SK-MEL-5 (cell line): ENCODE measurements around the gene CALB2. TPM values are rescaled to one million over a fixed set of nuclear protein-coding genes. Genes with fewer than 3 reads are reported as not detected.
"Not testable (repeated sequence)": the region's sequence is repeated elsewhere in the genome, so short reads cannot be mapped to it uniquely, and the experiment has no call there.

ENCODE experiments used
- DNase-seq: peaks from one replicate; pipeline ENCODE4 v3.0.0-alpha.2; 2016; ENCODE audit warnings: low read depth, low spot score
- in situ Hi-C: cut with HindIII; loops from 2 replicates; pipeline ENCODE4 v1.10.0; 2016; ENCODE audit warnings: low sequenced_read_pairs, high pct_unique_total_duplicates, low pct_unique_long_range_greater_than_20kb
- polyA plus RNA-seq, 2 experiments: library from polyadenylated mRNA; depleted of rRNA; stranded (reverse); fragments of >200 nt; gene quantifications; 2 replicates each; pipeline ENCODE4 v1.2.3, GENCODE V29; 2015
- total RNA-seq: library from RNA; depleted of rRNA; stranded (reverse); fragments of >200 nt; shearing (Covaris generic); gene quantifications from 2 replicates; pipeline ENCODE4 v1.2.3, GENCODE V29; 2014; rRNA removed

Gene CALB2, protein sequence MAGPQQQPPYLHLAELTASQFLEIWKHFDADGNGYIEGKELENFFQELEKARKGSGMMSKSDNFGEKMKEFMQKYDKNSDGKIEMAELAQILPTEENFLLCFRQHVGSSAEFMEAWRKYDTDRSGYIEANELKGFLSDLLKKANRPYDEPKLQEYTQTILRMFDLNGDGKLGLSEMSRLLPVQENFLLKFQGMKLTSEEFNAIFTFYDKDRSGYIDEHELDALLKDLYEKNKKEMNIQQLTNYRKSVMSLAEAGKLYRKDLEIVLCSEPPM
- 0.45 and 0.67 TPM in 2 replicates for total RNA-seq
- polyA plus RNA-seq (2015; cell fraction: cytosol; rRNA removed) = 2.0 and 5.0 TPM in 2 replicates
- polyA plus RNA-seq (2015; cell fraction: nucleus; rRNA removed) = 0.32 and 0.56 TPM in 2 replicates

DNA sequence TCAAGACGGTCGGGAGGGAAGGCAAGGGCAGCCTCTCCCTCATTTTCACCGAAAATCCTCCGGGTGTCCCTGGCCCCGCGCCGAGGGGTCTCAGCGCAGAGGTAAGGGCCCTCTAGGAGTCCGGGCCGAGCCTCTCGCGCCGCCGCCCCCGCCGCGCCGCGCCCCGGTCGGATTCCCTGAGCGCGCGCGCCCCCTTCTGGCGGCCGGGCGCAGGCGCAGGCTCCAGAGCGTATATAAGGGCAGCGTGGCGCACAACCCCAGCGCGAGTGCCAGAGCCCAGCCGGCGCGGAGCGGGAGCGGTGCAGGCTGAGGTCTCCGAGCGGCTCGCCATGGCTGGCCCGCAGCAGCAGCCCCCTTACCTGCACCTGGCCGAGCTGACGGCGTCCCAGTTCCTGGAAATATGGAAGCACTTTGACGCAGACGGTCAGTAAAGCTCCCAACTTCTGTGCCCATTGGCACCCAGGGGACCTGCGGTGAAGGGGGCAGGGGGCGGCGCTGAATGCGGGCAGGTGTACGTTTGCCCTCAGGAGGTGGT is at the start of gene CALB2:
TSS of gene CALB2 (plus strand) at position 260 of the 535 bp plus-strand sequence. CDS start at position 330, 70 bp downstream.
- DNase-seq = peak; percentile 53
- in situ Hi-C loops = no loop called here

DNA sequence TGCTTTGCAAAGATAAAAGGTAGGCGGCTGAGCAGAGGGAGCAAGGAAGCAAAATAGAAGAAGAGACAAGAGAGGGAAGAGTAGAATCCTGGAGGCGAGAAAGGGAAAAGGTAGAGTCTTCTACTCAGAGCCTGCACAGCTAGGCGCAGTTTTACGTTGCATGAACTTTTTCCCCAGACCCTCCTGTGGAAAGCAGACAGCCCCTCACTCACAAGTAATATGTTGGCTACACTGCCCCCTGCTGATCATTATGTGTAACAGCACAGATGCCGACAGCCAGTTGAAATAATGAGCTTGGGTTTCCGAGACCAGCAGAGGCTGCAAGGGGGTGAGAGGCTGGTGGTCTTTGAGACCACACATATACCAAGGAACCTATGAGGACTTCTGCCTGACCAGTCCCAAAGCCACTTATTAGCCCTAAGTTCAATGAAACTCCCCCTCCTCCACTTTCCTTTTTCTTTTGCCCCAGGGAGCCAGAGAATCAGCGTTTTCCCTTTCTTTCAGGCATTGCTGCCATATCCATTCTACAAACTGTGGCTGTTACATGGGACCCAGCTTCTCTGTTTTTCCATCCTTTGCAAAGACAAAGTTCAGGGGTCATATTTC is 46.9 kb upstream of the CALB2 start:
- in situ Hi-C loops = no loop called here
- peak; percentile 49 for DNase-seq

DNA sequence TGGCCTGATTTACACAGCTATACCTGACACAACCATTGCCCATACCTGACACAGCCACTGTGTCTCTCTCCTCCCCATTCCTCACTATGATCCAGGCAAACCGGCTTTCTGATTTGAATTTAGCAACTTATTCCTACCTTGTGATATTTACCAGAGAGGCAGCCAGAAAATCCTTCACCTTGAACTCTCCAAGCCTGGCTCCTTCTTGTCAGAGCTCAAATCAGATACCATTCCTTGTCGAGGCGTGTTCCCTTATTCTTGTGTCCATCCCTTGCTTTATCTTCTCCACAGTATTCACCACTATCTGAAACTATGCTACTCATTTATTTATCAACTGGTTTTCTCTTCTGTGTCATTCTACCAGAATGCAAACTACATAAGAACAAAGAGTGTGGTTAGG is 44.9 kb upstream of the CALB2 start:
- in situ Hi-C loops, DNase-seq: not testable (repeated sequence)

DNA sequence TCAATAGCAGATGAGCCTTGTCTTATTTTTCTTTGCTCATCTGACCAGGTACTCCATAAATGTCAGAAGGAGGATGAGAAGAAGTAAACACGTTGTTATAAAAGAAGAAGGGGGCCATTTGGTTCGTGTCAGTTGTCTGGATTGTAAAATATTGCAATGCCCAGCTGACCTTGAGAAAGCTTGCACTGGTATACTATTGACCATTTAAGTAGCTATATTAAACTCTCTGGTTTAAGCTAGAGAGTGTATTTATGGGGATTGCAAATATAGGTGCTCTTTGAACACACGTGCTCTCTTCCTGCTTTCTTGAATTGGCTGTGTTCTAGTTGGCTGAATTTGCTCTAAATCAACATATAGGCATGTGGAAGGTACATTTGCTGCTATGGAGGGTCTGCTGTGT is 43.3 kb upstream of the CALB2 start:
- in situ Hi-C loops = no loop called here
- DNase-seq = no peak

DNA sequence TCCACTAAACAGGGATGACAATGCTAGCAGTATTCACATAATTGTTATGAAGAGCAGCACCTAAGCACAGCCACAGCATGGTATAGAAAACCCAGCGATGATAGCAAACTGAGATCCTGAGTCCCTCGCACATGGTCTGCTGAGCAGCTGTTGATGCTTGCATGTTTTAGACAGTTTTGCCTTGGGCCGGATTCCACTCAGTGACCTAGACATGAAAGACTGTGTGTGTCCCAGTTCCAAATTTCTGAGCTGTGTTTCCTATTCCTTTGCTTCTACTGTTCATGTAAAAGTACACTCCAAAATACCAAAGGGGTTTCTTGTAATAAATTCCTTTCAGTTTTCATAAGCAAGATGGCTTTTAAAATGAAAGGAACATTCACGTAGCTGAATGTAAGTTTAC is 38.5 kb upstream of the CALB2 start:
- DNase-seq = no peak
- in situ Hi-C loops = no loop called here

DNA sequence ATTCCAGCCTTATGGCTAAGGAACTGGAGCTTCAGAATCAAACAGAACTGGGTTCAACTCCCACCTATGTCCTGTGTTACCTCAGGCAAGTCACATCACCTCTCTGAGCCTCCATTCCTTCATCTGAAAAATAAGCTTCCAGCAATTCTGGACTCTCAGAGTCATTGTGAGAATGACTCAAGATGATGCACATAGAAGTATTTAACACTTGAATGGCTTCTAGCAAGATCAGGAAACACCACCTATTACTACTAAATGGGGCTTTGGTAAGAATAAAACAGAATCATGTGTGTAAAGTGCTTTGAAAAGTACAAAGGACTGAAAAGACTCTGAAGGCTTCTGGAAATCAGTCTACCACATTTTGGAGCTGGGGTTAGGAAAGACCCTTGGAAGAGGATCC is 30.8 kb upstream of the CALB2 start:
- no peak for DNase-seq
- in situ Hi-C loops = no loop called here

DNA sequence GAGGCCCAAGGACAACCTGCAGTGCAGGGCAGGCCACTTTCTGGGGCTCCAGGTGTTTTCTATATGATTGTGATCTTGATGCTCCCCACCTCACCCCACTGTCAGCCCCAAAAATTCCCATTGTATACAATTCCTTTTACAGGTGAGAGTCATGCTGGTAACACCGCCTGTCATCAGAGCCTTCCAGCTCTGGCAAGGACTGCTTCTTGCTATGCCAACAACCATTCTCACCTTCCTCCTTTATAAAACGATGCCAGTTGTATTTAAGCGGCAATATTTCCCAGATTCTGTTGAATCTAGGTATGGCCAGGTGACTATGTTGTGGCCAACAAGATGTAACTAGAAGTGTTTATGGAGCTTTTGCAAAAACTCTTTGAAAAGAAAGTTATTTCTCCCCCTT is 30.4 kb upstream of the CALB2 start:
- in situ Hi-C loops = no loop called here
- no peak for DNase-seq

DNA sequence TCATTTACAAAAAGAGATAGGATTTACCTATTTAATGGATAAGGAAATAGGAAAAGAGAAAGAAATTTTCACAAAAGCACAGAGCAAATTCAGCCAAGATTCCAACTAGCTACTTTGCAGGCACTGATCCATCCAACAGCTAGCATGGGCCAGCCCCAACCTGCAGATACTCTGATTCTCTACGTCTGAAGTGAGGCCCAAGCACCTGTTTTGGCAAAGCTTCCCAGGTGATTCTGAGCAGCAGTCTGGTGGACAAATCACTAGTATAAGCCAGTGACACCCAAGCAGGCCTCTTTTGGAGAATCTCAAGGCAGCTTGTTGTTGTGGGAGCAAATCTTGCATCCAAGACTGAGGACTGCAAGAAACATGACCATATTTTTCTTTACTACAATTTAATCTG is 20.9 kb upstream of the CALB2 start:
- in situ Hi-C loops = no loop called here

DNA sequence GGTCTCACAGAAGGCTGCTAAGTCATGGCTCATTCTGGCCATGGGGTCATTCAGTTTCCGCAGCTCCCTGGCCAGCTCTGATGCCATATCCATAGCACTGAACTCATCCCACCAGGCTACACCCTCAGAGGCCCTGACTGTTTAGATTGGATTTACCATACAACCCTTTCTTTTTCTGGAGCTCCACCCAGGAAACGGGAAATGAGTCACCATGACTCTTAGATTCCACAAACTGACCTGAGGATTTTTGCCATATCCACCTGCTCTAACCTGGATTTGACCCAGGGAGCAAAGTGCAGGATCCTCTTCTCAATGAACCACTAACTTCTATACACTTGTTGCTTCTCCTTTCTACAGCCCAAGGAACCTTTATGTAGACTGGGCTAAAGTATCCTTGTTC is 20.3 kb upstream of the CALB2 start:
- in situ Hi-C loops = no loop called here
- no peak for DNase-seq

More for the DNA sequence above, 20.9 kb upstream of the CALB2 start:
- DNase-seq = no peak

DNA sequence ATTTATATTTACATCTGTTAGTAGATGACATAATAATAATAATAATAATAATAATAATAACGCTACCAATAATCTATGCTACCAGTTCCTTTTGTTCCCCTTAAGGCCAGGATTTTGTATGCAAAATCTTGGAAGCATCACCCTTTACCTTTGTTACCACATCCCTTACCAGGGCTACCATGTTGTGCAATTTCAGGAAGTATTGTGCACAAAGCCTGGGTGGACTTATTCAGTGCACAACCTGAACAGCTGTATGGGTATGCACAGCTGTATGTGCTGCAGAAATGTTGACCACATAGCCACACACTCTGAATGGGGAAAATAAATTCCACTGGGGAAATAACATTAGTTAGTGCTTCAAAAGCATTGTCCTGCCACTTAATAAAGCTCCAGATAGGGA is 19.9 kb upstream of the CALB2 start:
- in situ Hi-C loops = no loop called here
- no peak for DNase-seq

DNA sequence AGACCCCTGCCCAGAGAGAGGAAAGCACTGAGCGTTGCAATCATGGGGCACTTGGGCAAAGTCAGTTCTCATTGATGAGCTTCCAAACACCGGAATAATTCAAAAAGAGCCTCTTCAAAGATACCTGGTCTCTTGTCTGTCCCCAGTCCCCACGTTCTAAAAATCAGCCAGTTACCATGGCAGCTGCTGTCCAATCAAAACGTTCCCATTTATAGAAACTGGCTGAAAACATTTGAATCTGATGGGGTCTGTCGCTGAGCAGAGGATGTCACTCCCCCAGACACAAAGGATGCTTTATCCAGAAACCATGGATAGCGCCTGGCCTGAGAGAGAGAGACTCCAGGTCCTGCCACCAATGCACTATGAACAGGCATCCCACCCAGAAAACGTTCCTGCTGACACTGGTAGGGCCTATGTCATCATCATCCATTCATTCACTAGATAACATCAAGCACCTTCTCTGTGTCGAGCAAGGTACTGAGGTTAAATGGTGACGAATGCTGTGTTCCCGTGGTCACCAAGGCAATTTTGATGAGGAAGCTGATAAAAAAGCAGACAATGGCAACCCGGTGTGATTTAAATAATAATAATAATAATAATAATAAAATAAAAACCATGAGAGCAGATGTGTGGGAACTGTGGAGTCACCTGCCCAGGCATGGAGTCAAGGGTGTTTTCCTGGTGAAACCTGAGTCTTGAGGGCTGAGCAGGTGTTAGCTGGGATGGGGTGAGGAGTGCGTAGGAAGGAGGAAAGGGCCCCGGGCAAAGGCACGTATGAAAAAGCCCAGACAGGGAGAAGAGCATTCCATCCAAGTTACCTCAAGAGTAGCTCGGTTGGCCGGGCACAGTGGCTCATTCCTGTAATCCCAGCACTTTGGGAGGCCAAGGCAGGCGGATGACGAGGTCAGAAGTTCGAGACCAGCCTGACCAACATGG is 19.0 kb upstream of the CALB2 start:
- in situ Hi-C loops = no loop called here
- no peak for DNase-seq

DNA sequence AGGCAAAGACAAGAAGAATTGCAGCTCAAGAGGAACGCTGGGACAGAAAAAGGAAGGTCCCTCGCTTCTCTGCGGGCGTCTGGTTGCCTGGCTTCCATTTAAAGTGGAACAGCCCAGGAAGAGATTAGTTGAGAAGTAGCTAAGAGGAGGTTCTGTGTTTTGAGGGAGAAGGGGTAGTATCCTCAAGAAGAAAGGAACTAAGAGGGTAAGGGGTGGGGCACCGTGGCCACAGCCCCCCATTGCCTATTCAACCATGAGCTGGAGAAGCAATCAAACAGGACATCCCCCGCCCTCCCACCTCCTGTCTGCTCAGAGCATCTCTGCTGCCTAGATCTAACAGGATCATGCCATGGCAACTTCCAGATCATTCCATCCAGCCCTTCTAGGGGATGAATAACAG is 18.1 kb upstream of the CALB2 start:
- no peak for DNase-seq
- in situ Hi-C loops = no loop called here

DNA sequence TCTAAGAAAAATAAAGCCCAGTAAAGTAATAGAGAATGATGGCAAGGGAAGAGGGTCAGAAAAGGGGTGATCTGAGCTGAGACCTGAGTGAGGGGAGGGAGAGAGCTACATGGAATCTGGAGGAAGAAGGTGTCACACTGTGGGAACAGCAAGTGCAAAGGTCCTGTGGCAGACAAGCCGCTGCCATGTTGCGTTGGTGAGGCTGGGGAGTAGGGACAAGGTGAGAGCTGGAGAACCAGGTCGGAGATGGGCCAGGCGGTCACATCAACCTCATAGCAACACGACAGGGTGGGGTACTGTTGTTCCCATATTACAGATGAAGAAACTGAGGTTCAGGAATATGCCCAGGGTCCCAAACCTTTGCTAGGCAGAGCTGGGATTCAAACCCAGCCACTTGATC is 16.6 kb upstream of the CALB2 start:
- in situ Hi-C loops = no loop called here
- DNase-seq = no peak

DNA sequence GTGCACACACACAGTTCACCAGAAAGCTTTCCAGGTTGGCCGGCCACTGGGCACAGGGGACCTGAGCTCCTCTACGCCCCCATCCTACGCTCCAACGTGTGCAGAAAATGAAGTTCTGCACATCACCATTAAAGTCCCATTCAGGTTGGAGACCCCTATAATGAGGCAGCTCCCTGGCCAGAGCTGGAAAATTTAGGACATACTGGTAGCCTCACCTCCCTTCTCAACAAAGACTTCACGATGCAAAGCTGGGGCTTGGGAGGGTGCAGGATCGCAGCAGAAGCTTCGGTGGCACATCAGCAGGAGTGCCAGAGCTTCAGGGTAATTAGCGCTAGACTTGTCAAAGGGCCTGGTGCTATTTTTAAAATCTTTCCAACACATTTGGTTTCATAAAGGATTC is 15.4 kb upstream of the CALB2 start:
- no peak for DNase-seq
- in situ Hi-C loops = no loop called here

DNA sequence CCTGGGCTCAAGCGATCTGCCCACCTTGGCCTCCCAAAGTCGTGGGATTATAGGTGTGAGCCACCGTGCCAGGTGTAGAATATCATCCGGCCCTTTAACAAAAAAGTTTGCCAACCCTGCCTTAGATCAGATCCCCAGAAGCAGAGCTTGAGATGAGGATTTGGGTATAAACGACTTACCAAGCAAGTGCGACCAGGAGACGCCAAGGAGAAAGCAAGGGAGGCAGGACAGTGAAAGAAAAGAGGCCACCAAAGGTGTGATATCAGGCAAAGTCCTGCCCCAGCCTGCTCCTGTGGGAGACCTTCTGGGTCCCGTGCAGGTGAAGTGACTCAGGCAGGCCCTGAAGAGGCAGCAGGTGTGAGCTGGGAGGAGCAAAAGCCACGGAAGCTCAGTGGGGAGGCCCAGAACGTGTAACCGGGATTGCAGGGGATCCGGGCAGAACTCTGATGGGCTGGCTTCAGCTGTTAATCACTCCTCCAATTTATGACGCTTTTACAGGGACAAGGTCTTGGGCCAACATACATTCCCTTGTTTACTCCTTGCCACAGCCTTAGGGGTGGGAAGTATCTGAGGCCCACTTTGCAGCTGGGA is 14.1 kb upstream of the CALB2 start:
- in situ Hi-C loops = no loop called here
- DNase-seq = no peak

DNA sequence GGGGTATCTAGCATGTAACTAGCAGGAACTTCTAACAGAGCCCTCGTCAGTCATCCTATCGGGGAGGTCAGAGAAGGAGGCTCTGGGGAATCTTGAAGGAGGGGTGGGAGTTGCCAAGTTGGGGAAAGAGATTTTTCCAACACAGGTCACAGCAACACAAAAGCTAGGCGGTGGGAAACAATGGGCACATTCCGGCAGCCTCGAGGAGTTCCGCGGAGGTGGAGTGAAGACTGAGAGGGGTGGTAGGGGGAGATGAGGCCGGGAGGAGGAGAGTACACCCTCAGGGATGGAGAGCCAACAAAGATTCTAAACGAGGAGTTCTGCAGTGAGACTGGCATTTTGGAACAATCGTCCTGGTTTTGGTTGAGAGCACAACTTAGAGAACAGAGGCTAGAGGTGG is 13.5 kb upstream of the CALB2 start:
- DNase-seq = no peak
- in situ Hi-C loops = no loop called here

DNA sequence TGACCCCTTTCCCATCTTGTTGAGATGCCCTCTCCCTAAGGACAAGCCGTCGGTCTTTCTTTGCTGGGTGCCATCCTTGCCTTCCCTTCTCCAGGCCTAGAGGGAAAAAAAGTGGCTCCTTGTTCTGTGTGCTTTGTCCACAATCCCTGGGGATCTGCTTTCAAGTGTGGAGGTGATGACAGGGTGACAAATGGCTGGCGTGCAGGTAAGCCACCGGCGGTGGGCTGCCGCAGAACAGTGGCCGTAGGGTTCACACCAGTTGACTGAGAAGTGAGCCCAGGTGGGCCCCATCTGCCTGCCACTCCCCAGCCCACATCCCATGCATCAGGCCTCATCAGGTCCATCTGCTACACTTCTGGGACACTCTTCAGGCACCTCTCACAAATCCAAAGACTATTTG is 11.4 kb upstream of the CALB2 start:
- in situ Hi-C loops = no loop called here
- DNase-seq = no peak
